CD4-positive, alpha-beta T cell treated with Interferon gamma for 1 hour (primary cell): ENCODE measurements around the gene FOXN1.

Experiments used
- DNase-seq: peaks from one replicate; pipeline ENCODE4 v3.0.0-alpha.2; 2020

The FOXN1 gene

GRCh38 chr17:28527859-28528258 lies 21.7 kb downstream of the FOXN1 start:
- DNase-seq = no peak

- DNase-seq = no peak
These were observed 22.3 kb downstream of the FOXN1 start for GRCh38 chr17:28528327-28529012.

- DNase-seq = no peak
These were observed 22.9 kb downstream of the FOXN1 start for GRCh38 chr17:28529013-28529400.

- no peak for DNase-seq
These were observed 24.1 kb downstream of the FOXN1 start for GRCh38 chr17:28530250-28530649.

- DNase-seq = no peak
These were observed 24.8 kb downstream of the FOXN1 start for GRCh38 chr17:28530926-28531325.

GRCh38 chr17:28532050-28532960 lies 26.2 kb downstream of the FOXN1 start:
- no peak for DNase-seq

- DNase-seq = no peak
These were observed 27.1 kb downstream of the FOXN1 start for GRCh38 chr17:28533091-28533807.

GRCh38 chr17:28534740-28535375 lies 28.7 kb downstream of the FOXN1 start:
- DNase-seq = no peak

- DNase-seq = no peak
These were observed 30.5 kb downstream of the FOXN1 start for GRCh38 chr17:28536532-28537218.

- DNase-seq = no peak
These were observed 31.1 kb downstream of the FOXN1 start for GRCh38 chr17:28537219-28537610.

GRCh38 chr17:28538296-28538895 lies 32.2 kb downstream of the FOXN1 start:
- no peak for DNase-seq

GRCh38 chr17:28540231-28540630 lies 34.1 kb downstream of the FOXN1 start:
- DNase-seq = no peak

- no peak for DNase-seq
These were observed 35.3 kb downstream of the FOXN1 start for GRCh38 chr17:28541439-28541838.

GRCh38 chr17:28544402-28545140 lies 38.4 kb downstream of the FOXN1 start:
- no peak for DNase-seq

- no peak for DNase-seq
These were observed 39.0 kb downstream of the FOXN1 start for GRCh38 chr17:28545141-28545503.

- no peak for DNase-seq
These were observed 39.8 kb downstream of the FOXN1 start for GRCh38 chr17:28545787-28546415.

- DNase-seq = no peak
These were observed 41.0 kb downstream of the FOXN1 start for GRCh38 chr17:28547096-28547622.

GRCh38 chr17:28547623-28548416 lies 41.7 kb downstream of the FOXN1 start:
- peak; percentile 72 for DNase-seq

- DNase-seq = no peak
These were observed 42.4 kb downstream of the FOXN1 start for GRCh38 chr17:28548417-28549130.
